Middle frontal gyrus (tissue), 1 donor: ENCODE results near the gene RAB11FIP5.
"Not testable (repeated sequence)": the region's sequence is repeated elsewhere in the genome, so short reads cannot be mapped to it uniquely, and the experiment has no call there.

ENCODE experiments used
- DNase-seq: peaks from one replicate; pipeline ENCODE4 v3.0.0-alpha.2; 2015; ENCODE audit warnings: low spot score; ENCODE audit errors: extremely low spot score

Gene RAB11FIP5

GRCh38 chr2:73112913-73113854 is at the start of gene RAB11FIP5:
TSS of gene RAB11FIP5 (minus strand) at chr2:73112948. CDS start at chr2:73112777, 171 bp downstream.
- peak; percentile 61 for DNase-seq

DNA sequence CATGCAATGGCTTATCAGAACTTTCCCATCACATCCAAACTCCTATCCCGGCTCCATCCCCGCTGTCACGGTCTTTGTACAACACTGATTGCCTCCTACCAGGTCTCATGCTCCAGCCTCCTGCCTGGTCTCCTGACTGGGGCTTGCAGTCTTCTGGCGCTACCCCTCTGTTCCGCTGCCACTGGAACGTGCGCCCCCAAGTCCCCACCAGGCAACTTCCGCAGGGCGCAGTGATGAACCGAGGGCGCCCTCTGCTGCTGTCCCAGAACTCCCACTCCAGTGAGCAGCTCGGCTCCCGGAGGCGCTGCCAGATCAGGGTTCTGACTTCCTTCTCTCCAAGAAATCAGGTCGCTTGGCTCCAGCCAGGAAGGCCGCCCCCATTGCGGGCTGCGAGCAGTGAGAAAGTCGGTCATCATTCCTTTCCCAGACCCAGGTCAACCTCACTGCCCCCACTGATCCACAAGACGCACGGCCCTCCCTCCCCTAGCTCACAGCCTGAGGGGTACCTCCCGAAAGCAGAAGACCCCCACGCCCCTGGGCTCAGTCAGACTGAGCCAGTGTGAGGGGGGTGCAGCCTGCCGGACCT is 43.9 kb upstream of the RAB11FIP5 start:
- DNase-seq = no peak

DNA sequence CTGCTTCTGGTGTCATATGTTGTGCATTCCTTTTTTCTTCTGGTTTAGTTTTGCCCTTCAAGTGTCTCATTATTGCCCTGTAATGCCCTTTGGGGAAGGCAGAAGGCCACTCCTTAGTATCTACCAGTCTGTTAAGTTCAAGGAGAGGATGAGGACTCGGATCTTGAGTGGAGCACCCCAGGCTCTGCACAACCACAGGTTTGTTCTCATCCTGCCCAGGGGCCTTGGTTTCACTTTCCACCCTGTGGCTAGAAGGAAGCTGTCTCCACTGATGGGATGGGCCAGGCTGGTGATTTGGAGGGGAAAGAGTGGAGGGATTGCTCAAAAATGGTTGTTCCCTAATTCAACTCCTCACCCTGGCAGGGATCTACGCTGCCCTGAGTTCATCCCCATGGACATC is 30.2 kb upstream of the RAB11FIP5 start:
- DNase-seq = no peak

GRCh38 chr2:73141896-73142295 is 29.1 kb upstream of the RAB11FIP5 start:
- DNase-seq = no peak

DNA sequence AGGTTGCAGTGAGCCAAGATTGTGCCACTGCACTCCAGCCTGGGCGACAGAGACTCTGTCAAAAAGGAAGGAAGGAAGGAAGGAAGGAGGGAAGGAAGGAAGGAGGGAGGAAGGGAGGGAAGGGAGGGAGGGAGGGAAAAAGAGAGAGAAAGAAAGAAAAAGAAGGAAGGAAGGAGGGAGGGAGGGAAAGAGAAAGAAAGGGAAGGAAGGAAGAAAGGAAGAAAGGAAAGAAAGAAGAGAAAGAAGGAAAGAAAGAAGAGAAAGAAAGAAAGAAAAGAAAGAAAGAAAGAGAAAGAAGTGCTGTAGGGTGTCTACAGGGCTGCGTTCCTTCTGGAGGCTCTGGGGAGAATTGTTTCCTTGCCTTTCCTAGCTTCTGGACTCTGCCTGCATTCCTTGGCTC is 22.5 kb upstream of the RAB11FIP5 start:
- no peak for DNase-seq

GRCh38 chr2:73134471-73134870 is 21.7 kb upstream of the RAB11FIP5 start:
- DNase-seq = no peak

- no peak for DNase-seq
Observed at GRCh38 chr2:73133566-73134197, 20.9 kb upstream of the RAB11FIP5 start.

DNA sequence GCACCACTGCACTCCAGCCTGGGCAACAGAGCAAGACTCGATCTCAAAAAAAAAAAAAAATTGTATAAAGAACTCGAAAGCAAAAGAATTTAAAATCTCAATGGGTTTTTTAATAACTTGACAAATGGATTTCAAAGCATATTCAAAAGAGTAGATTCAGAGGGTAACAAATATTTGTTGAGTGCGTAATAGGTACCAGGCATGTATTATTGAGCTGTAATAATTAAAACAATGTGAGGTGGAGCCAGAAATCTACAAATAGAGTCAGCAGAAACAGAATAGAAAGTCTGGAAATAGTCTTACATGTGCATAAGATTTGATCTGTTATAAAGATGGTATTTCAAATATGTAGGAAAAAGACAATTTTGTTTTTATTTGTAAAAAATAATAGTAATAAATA is 19.1 kb upstream of the RAB11FIP5 start:
- no peak for DNase-seq

GRCh38 chr2:73130790-73131189 is 18.0 kb upstream of the RAB11FIP5 start:
- DNase-seq = no peak

- DNase-seq = no peak
Observed at GRCh38 chr2:73128841-73129535, 16.2 kb upstream of the RAB11FIP5 start.

DNA sequence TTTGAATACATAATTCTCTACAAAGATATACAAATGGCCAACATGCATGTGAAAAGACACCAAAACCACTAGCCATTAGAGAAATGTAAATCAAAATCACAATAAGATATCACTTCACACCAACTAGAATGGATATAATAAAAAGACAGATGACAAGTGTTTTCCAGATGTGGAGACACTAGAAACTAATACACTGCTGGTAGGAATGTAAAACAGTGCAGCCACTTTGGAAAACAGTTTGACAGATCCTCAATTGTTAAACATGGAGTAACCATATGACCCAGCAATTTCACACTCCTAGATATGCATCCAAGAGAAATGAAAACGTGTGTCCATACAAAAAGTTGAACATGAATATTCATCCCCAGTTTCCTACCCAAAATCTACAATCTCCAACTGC is 9.8 kb upstream of the RAB11FIP5 start:
- DNase-seq = no peak

- not testable (repeated sequence) for DNase-seq
Observed at GRCh38 chr2:73119611-73120239, 7.0 kb upstream of the RAB11FIP5 start.

GRCh38 chr2:73117441-73117840 is 4.7 kb upstream of the RAB11FIP5 start:
- no peak for DNase-seq

DNA sequence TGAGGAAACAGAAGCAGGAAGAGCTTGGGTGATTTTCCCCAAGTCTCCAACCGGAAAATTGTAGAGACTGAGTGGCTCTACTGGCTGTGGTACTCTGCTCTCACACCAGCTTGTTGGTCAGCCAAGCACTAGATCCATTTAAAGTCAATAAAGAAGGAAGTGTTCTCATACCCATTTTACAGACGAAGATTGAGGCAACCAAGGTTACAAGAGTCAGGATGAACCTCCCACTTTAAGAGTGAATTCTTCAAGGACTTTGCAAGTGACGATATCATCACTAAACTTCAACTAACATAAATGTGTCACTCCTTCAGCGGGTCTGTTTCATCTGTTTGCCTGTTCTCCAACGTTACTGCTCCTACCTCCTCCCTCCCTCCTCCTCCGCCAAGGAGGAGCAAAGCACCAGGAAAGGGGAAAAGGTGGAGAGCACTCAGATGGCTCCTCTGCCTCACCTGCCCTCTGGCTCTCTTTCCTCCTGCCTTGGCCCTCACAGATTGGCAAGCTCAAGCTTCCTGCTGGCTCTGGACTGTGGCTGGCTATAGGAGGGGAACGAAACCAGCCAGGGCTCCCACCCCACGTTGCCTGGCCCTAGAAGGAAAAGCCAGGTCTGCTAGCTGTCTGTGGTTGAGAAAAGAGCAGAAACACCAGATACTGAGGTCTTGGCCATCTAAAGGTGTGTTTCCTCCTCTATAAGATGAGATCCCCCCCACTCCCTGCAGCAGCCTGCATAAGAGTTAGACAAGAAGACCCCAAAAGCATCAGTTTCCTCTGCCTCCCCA is 3.6 kb upstream of the RAB11FIP5 start:
- DNase-seq = no peak

DNA sequence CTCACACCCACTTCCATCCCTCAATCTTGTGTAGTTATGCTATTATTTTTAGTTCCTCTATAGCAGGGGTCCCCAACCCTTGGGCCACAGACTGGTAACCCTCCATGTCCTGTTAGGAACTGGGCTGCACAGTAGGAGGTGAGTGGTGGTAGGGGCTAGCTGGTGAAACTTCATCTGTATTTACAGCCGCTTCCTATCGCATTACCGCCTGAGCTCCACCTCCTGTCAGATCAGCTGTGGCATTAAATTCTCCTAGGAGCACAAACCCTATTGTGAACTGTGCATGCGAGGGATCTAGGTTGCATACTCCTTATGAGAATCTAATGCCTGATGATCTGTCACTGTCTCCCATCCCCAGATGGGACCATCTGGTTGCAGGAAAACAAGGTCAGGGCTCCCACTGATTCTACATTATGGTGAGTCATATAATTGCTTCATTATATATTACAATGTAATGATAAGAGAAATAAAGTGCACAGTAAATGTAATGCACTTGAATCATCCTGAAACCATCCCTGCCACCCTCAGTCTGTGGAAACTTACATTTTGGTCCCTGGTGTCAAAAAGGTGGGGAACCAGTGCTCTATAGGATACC is 1.6 kb upstream of the RAB11FIP5 start:
- no peak for DNase-seq

DNA sequence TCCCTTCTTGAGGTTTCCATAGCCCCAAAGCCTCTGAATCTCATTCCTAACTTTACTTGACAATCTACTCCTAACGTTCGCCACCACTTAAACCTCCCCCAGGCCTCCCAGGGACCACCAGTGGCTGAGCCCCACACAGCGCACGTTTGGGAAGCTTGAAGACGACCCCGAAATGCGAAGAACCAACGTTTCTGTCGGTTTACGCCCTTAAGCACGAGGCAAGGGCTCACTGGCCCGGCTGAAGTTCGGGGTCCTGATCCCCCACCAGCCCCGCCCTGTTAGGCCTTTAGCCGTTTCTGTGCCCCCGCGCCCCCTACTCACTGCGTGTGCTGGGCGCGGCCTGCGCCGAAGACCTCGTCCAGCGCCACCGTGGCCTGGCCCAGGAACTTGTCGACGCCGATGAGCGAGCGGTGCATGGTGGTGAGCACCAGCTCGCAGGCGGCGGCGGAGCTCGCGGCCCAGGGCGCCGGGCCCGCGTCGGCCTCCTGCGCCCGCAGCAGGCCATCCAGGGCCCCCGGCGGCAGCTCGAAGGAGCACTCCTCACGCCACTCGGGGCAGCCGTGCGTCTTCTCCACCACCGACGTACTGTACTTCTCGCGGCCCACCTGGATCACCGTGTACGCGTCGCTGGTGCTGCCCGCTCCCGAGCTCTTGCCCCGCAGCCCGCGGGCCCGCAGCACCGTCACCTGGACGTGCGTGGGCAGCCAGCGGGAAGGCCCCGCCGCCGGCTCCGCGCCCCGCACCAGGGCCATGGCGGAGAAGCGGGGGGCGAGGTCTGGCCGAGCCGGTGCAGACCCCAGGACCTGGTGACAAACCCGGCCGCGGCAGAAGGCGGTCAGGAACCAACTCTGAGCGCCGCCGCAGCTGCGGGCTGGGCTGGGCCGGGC is 479 bp downstream of the RAB11FIP5 start:
- DNase-seq = no peak

DNA sequence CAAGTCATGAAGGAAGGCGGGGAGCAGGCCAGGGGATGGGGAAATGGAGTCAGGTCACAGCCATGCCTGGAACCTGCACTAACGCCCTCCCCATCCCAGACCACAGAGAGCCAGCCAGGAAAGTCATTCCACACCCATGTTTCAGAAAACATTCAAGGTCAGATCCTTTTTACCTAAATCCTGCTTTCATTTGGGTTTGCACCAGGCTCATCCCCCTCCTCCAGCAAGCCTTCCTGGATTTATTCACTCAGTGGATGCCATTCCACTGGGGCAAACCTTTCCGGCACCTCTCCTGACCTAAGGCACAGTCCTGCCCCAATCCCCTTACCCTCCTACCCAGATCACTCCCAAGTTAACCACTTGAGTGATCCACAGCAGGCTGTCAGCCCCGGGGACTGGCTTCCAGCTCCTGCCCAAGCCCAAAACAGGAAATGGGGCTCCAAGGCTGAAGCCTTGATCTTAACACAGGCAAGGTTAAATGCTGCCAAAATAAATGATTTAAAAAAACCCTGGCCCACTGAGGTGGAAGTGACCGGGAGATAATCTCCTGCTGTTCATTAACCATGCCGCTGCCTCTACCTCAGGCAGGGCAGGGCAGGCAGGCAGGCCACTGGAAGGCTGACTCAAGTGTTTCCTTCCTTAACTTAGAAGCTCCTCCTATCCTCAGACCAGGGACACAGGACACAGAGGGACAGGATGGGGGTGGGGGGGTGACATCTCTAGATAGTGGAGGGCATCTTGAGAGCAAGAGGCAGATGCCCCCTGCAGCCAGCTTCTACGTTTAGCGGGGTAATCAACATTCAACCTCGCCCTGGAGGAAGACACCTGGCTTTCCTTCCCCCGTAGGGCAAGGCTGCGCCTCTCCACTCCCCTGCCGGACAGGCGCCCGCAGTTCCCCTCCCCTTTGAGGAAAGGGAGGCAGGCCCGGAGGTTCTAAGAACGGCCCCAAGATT is 1.4 kb downstream of the RAB11FIP5 start:
- DNase-seq = no peak
